Measurements from ENCODE around the gene PDE3A.
"Not testable (repeated sequence)": the region's sequence is repeated elsewhere in the genome, so short reads cannot be mapped to it uniquely, and the experiment has no call there.

Gene PDE3A

GRCh38 chr12:20593611-20594010 lies 225.3 kb downstream of the PDE3A start:
- no peak overlapping the region for H3K27ac ChIP-seq
- TF ChIP-seq ZFX (IDR thresholded peaks at IDR 0.05), result no peak
- TF ChIP-seq, protein P1, sequence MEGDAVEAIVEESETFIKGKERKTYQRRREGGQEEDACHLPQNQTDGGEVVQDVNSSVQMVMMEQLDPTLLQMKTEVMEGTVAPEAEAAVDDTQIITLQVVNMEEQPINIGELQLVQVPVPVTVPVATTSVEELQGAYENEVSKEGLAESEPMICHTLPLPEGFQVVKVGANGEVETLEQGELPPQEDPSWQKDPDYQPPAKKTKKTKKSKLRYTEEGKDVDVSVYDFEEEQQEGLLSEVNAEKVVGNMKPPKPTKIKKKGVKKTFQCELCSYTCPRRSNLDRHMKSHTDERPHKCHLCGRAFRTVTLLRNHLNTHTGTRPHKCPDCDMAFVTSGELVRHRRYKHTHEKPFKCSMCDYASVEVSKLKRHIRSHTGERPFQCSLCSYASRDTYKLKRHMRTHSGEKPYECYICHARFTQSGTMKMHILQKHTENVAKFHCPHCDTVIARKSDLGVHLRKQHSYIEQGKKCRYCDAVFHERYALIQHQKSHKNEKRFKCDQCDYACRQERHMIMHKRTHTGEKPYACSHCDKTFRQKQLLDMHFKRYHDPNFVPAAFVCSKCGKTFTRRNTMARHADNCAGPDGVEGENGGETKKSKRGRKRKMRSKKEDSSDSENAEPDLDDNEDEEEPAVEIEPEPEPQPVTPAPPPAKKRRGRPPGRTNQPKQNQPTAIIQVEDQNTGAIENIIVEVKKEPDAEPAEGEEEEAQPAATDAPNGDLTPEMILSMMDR (conservative IDR thresholded peaks at IDR 0.05), result no peak

- TF ChIP-seq, protein P1 (conservative IDR thresholded peaks at IDR 0.05), result no peak
- no peak for TF ChIP-seq ZFX (IDR thresholded peaks at IDR 0.05)
- no peak overlapping the region for H3K27ac ChIP-seq
These were observed 227.7 kb downstream of the PDE3A start for GRCh38 chr12:20596061-20596460.

GRCh38 chr12:20599757-20600156 lies 231.4 kb downstream of the PDE3A start:
- TF ChIP-seq, protein P1 (conservative IDR thresholded peaks at IDR 0.05), result no peak
- no peak for TF ChIP-seq ZFX (IDR thresholded peaks at IDR 0.05)
- no peak overlapping the region for H3K27ac ChIP-seq

DNA sequence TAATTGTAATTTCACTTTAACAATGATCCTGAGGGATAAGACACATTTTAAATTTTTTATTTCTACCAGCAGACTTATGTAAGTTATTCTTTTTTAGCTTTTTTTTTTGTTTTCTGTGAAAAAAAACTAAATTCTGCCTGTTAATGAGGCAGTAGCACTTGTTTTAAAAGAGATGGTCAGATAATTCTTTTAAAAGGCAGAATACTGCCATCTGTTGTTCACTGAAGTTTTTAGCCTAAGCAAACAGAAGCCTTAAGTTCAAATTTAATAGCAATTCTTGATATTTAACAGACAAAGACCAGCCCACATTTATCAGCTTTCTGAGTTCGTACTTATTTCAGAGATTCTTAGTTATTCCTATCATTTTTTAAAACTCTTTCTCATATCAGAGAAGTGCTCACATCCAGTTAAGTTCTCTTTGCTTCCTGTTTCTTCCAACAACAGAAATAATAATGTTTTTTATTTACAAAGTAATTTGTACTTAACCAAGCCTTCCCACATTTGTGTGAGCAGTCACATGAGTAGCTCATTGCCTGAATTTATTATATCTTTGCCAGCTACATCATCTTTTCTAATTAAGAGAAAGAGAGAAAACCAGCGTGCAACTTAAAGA lies 233.4 kb downstream of the PDE3A start:
- TF ChIP-seq, protein P1 (conservative IDR thresholded peaks at IDR 0.05), result peak; percentile 78
- TF ChIP-seq ZFX (IDR thresholded peaks at IDR 0.05), result no peak
- H3K27ac ChIP-seq, result no peak overlapping the region

DNA sequence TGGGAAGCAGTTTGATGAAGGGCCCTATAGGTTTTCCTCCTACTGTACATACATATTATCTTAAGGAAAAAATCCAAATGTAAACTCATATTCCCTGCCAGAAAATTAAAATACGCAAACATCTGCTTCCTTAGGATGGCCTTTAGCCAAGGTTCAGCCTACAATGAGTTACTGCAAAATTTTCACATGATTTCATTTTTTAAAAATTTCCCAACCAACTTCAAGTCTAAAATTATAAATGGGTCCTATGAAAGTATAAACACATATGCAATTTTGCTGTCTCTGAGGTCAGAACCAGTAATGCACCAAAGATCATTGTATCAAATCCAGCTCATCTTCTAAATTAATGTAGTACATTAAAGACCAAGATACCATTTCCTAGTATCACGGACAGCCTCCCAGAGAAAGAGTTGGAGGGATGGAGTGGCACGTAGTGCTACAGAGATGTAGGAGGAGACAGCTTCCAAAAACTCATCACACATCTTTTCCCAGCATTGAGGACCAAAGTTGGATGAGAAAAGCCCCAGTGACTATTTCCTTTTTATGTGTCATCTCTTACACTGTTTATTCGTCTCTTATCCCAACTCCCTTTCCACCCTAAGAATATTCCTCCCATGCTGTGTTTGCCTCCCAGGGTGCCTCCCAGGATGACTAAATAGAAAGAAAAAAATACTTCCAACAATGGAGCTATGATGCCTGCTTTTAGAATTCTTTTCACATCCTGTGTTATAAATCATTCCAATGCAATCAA lies 234.5 kb downstream of the PDE3A start:
- no peak overlapping the region for H3K27ac ChIP-seq
- TF ChIP-seq, protein P1 (conservative IDR thresholded peaks at IDR 0.05), result no peak
- TF ChIP-seq ZFX (IDR thresholded peaks at IDR 0.05), result no peak

DNA sequence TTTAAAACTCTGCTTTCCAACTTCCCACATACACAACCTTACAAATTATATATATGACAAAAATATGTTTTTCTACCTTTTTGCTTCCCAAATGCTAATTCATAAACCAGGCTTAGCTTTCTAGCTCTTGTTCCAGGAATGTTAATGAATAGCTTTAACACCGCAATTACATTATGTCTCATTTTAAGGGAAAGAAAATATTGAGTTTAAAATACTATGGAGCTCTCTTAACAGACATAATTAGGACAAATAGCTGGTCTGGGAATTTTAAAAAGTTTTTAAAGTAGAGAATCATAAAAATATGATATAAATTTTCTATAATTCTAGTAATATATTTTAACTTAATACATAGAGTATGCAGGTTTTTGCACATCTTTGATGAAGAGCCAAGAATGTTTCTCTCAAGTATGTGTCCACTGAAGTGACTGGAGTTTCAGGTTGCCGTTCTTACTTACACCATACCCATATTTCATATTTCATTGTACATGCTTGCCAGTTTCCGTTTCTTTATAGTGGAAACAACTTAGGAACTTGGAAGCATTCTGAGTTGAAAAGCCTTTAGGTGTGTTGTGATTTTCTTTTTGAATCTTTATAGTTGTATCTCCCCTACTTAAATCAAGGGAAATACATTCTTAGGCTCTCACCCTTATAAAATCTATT lies 236.2 kb downstream of the PDE3A start:
- no peak overlapping the region for H3K27ac ChIP-seq
- TF ChIP-seq ZFX (IDR thresholded peaks at IDR 0.05), result no peak
- TF ChIP-seq, protein P1 (conservative IDR thresholded peaks at IDR 0.05), result no peak

DNA sequence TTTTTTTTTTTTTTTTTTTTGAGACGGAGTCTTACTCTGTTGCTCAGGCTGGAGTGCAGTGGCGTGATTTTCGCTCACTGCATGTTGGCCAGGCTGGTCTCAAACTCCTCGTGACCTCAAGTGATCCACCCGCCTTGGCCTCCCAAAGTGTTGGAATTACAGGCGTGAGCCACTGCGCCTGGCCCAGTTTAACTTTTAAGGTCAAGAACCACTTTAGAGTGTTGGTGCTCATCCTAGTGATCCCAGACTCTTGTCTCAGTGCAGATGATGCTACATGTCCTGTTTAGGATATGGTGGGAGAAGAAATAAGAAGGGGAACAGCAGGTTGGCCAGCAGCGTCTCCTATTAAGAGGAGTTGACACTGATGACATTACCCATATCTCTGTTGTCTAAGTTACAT lies 246.7 kb downstream of the PDE3A start:
- H3K27ac ChIP-seq, result not testable (repeated sequence)
